C4-2B (cell line): ENCODE data around the gene SPON1.

Experiments used
- ZFX ChIP-seq: fragments of 450-650 bp; IDR thresholded peaks from 2 replicates; pipeline ENCODE4 v1.6.1; 2017
- TF ChIP-seq, protein P1 (sequence below): fragments of 450-650 bp; conservative IDR thresholded peaks from 2 replicates; pipeline ENCODE4 v1.5.1; 2017; ENCODE audit warnings: mild to moderate bottlenecking

DNA sequence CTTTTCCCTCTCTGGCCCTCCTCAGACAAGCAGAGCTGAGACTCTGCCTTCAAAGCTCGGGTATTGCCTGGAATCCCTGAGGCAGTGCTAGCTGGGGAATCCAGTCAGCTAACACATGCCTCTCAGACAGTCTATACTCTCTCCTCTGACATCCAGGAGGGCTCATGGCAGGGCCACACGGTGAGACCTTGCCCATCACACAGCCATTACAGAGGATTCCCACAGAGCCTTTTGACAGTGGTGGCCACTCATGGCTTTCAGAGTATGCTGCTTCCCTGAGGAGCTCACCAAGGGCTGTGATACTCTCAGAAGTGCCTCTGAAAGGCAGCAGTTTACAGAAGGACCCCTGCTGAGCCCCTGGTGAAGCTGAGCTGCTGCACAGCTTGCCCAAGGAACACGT, 231.1 kb downstream of the SPON1 start:
- no peak for TF ChIP-seq ZFX
- TF ChIP-seq, protein P1, sequence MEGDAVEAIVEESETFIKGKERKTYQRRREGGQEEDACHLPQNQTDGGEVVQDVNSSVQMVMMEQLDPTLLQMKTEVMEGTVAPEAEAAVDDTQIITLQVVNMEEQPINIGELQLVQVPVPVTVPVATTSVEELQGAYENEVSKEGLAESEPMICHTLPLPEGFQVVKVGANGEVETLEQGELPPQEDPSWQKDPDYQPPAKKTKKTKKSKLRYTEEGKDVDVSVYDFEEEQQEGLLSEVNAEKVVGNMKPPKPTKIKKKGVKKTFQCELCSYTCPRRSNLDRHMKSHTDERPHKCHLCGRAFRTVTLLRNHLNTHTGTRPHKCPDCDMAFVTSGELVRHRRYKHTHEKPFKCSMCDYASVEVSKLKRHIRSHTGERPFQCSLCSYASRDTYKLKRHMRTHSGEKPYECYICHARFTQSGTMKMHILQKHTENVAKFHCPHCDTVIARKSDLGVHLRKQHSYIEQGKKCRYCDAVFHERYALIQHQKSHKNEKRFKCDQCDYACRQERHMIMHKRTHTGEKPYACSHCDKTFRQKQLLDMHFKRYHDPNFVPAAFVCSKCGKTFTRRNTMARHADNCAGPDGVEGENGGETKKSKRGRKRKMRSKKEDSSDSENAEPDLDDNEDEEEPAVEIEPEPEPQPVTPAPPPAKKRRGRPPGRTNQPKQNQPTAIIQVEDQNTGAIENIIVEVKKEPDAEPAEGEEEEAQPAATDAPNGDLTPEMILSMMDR: no peak
